GM23248 (cell line): ENCODE results near the gene SEZ6L. TPM values are rescaled to one million over a fixed set of nuclear protein-coding genes. Genes with fewer than 3 reads are reported as not detected.

Experiments
- DNase-seq: peaks from one replicate; pipeline ENCODE4 v3.0.0-alpha.2; 2015
- H2AFZ ChIP-seq: fragments of 200-600 bp; sonication (generic); 2 replicates; pipeline ENCODE4 v1.6.1; 2016; ENCODE audit warnings: antibody characterized with exemption
- H3F3A ChIP-seq: fragments of 200-600 bp; sonication (generic); 2 replicates; pipeline ENCODE4 v1.6.1; 2016; ENCODE audit warnings: mild to moderate bottlenecking, antibody characterized with exemption, mixed run types; ENCODE audit not compliant: insufficient read depth
- H3K27ac ChIP-seq: fragments of 200-600 bp; sonication (generic); 2 replicates; pipeline ENCODE4 v1.5.1; 2016; ENCODE audit warnings: mild to moderate bottlenecking
- H3K27me3 ChIP-seq: fragments of 200-600 bp; sonication (generic); replicated peaks from 2 replicates; pipeline ENCODE4 v1.6.1; 2016; ENCODE audit warnings: mild to moderate bottlenecking; ENCODE audit not compliant: insufficient read depth
- H3K36me3 ChIP-seq: fragments of 200-600 bp; sonication (generic); 2 replicates; pipeline ENCODE4 v1.6.1; 2016; ENCODE audit warnings: low read depth, mild to moderate bottlenecking
- H3K4me1 ChIP-seq: fragments of 200-600 bp; sonication (generic); 2 replicates; pipeline ENCODE4 v1.6.1; 2016; ENCODE audit warnings: mild to moderate bottlenecking; ENCODE audit not compliant: insufficient read depth
- H3K4me2 ChIP-seq: fragments of 200-600 bp; sonication (generic); one replicate; pipeline ENCODE4 v1.6.1; 2016; ENCODE audit warnings: mild to moderate bottlenecking; ENCODE audit not compliant: unreplicated experiment
- H3K4me3 ChIP-seq: fragments of 200-600 bp; sonication (generic); 2 replicates; pipeline ENCODE4 v1.5.1; 2016; ENCODE audit warnings: mild to moderate bottlenecking
- H3K79me2 ChIP-seq: fragments of 200-600 bp; sonication (generic); 2 replicates; pipeline ENCODE4 v1.6.1; 2016; ENCODE audit warnings: mild to moderate bottlenecking; ENCODE audit not compliant: insufficient read depth
- H3K9ac ChIP-seq: fragments of 200-600 bp; sonication (generic); 2 replicates; pipeline ENCODE4 v1.6.1; 2016; ENCODE audit warnings: mild to moderate bottlenecking
- H3K9me2 ChIP-seq: fragments of 200-600 bp; sonication (generic); 2 replicates; pipeline ENCODE4 v1.6.1; 2016; ENCODE audit warnings: mixed run types, mild to moderate bottlenecking, moderate library complexity; ENCODE audit not compliant: insufficient read depth
- H3K9me3 ChIP-seq: fragments of 200-600 bp; sonication (generic); one replicate; pipeline ENCODE4 v1.6.1; 2017; ENCODE audit warnings: low read depth
- H4K20me1 ChIP-seq: fragments of 200-600 bp; sonication (generic); 2 replicates; pipeline ENCODE4 v1.6.0; 2016; ENCODE audit not compliant: insufficient read depth
- EZH2 ChIP-seq: fragments of 200-600 bp; sonication (generic); IDR thresholded peaks from 2 replicates; pipeline ENCODE4 v1.6.1; 2018; ENCODE audit warnings: antibody characterized with exemption, mild to moderate bottlenecking; ENCODE audit not compliant: insufficient read depth, poor library complexity, severe bottlenecking
- EZH2phosphoT487 ChIP-seq: fragments of 200-600 bp; sonication (generic); IDR thresholded peaks from 2 replicates; pipeline ENCODE4 v1.6.1; 2018; ENCODE audit warnings: antibody characterized with exemption, moderate library complexity, mild to moderate bottlenecking, low read depth; ENCODE audit not compliant: insufficient read depth
- WGBS, 2 experiments: methylation state at CpG; one replicate each; pipeline ENCODE4 v1.1.6; 2015 to 2017; ENCODE audit warnings: low lambda C conversion rate in 2 of 2, low coverage in 1 of 2; ENCODE audit errors: missing lambda C conversion rate in 2 of 2; 5-methylcytosine and 5-hydroxymethylcytosine counted together
- in situ Hi-C: fragments of 300-500 bp; cut with MboI; formaldehyde crosslinking; loops from 2 replicates; pipeline ENCODE4 v1.15.0; 2020
- polyA plus RNA-seq: library from polyadenylated mRNA; unstranded; fragments of >200 nt; fragmentation: Nextera tagmentation; extraction: Ambion mirVana; gene quantifications from 2 replicates; pipeline ENCODE4 v1.2.1, GENCODE V29; 2016
- total RNA-seq: library from RNA; depleted of rRNA; stranded (reverse); fragments of >200 nt; shearing (Covaris generic); gene quantifications from 2 replicates; pipeline ENCODE4 v1.2.3, GENCODE V29; 2014

The SEZ6L gene
- total and polyA plus RNA-seq, 2 experiments from 2014 or later = under 0.01 to 0.18 TPM

GRCh38 chr22:26409719-26410335, 240.6 kb downstream of the SEZ6L start:
- in situ Hi-C loops = no loop called here
- WGBS, 2 experiments = 30 to 33% methylated on average over 5 of the region's 5 CpGs
- DNase-seq = no peak

GRCh38 chr22:26410386-26410785, 241.1 kb downstream of the SEZ6L start:
- Histone ChIP-seq H3K9me2 (no peaks in the 10 kb centered on the region), H2AFZ (no peak overlapping the region), H3K9ac (no peak overlapping the region), H3K4me1 (no peaks in the 10 kb centered on the region), H3K36me3 (no peaks in the 10 kb centered on the region), H3K4me2 (no peak overlapping the region), H3K27ac (no peak overlapping the region), H3F3A (no peaks in the 10 kb centered on the region), H3K9me3 (no peaks in the 10 kb centered on the region), H3K79me2 (no peaks in the 10 kb centered on the region), H4K20me1 (no peaks in the 10 kb centered on the region), H3K4me3 (no peak overlapping the region), H3K27me3 (peaks cover 49% of the 10 kb centered on the region)
- in situ Hi-C loops = no loop called here
- DNase-seq = no peak
- 26 to 29% methylated on average over 5 of the region's 5 CpGs for WGBS, 2 experiments
- TF ChIP-seq EZH2 (no peak), EZH2phosphoT487 (no peak)

More at GRCh38 chr22:26409719-26410335, 240.6 kb downstream of the SEZ6L start:
- no peaks in the 10 kb centered on the region for H3K9me3 ChIP-seq
- H3K4me3 ChIP-seq = no peak overlapping the region
- TF ChIP-seq EZH2 (no peak), EZH2phosphoT487 (no peak)
- H3K4me2 ChIP-seq = no peak overlapping the region
- no peaks in the 10 kb centered on the region for H3K79me2 ChIP-seq
- H2AFZ ChIP-seq = no peak overlapping the region
- H3K27me3 ChIP-seq = peaks cover 55% of the 10 kb centered on the region
- H3K4me1 ChIP-seq = no peaks in the 10 kb centered on the region
- H3K9ac ChIP-seq = no peak overlapping the region
- no peak overlapping the region for H3K27ac ChIP-seq
- no peaks in the 10 kb centered on the region for H3K36me3 ChIP-seq
- no peaks in the 10 kb centered on the region for H3K9me2 ChIP-seq
- no peaks in the 10 kb centered on the region for H4K20me1 ChIP-seq
- H3F3A ChIP-seq = no peaks in the 10 kb centered on the region

- H2AFZ ChIP-seq = no peak overlapping the region
- in situ Hi-C loops = no loop called here
- H3K4me3 ChIP-seq = no peak overlapping the region
- H3K27me3 ChIP-seq = peaks cover 47% of the 10 kb centered on the region
- H3K4me2 ChIP-seq = no peak overlapping the region
- TF ChIP-seq EZH2phosphoT487 (no peak), EZH2 (no peak)
- H3K4me1 ChIP-seq = peaks cover 11% of the 10 kb centered on the region
- no peak overlapping the region for H3K27ac ChIP-seq
- H4K20me1 ChIP-seq = no peaks in the 10 kb centered on the region
- H3K79me2 ChIP-seq = no peaks in the 10 kb centered on the region
- H3K36me3 ChIP-seq = no peaks in the 10 kb centered on the region
- DNase-seq = no peak
- WGBS, 2 experiments = 61 to 66% methylated on average over 4 of the region's 4 CpGs
- H3K9me2 ChIP-seq = no peaks in the 10 kb centered on the region
- peaks cover 13% of the 10 kb centered on the region for H3F3A ChIP-seq
- no peak overlapping the region for H3K9ac ChIP-seq
- no peaks in the 10 kb centered on the region for H3K9me3 ChIP-seq
These were observed 245.1 kb downstream of the SEZ6L start for GRCh38 chr22:26414347-26414746.

- Histone ChIP-seq H3K4me1 (peaks cover 11% of the 10 kb centered on the region), H3K9me2 (no peaks in the 10 kb centered on the region), H3K4me3 (no peak overlapping the region), H4K20me1 (no peaks in the 10 kb centered on the region), H3K9ac (no peak overlapping the region), H3K27ac (no peak overlapping the region), H3F3A (peaks cover 13% of the 10 kb centered on the region), H3K36me3 (no peaks in the 10 kb centered on the region), H3K79me2 (no peaks in the 10 kb centered on the region), H3K27me3 (peaks cover 40% of the 10 kb centered on the region), H3K9me3 (no peaks in the 10 kb centered on the region), H3K4me2 (no peak overlapping the region), H2AFZ (no peak overlapping the region)
- in situ Hi-C loops = no loop called here
- 29 to 32% methylated on average over 4 of the region's 4 CpGs for WGBS, 2 experiments
- TF ChIP-seq EZH2 (no peak), EZH2phosphoT487 (no peak)
- no peak for DNase-seq
These were observed 247.0 kb downstream of the SEZ6L start for GRCh38 chr22:26416256-26416655.
